Vagina (tissue), 2 donors: ENCODE data around the gene ZNF629.
"Not testable (repeated sequence)": the region's sequence is repeated elsewhere in the genome, so short reads cannot be mapped to it uniquely, and the experiment has no call there.

Experiments used
- POLR2A ChIP-seq, 2 donors: fragments of 450-650 bp; IDR thresholded peaks; one replicate each; pipeline ENCODE4 v1.6.1; 2017; ENCODE audit warnings: antibody characterized with exemption in 2 of 2, mild to moderate bottlenecking in 2 of 2, moderate library complexity in 2 of 2
- TF ChIP-seq, protein P1 (sequence below), 3 experiments: fragments of 450-650 bp in 2 of 3; fragments of 200-600 bp in 1 of 3; sonication (generic) in 1 of 3; IDR thresholded peaks; one replicate each; pipeline ENCODE4 v1.5.1; 2017 to 2019; ENCODE audit warnings: antibody characterized with exemption in 3 of 3, mild to moderate bottlenecking in 2 of 3, moderate library complexity in 2 of 3

DNA sequence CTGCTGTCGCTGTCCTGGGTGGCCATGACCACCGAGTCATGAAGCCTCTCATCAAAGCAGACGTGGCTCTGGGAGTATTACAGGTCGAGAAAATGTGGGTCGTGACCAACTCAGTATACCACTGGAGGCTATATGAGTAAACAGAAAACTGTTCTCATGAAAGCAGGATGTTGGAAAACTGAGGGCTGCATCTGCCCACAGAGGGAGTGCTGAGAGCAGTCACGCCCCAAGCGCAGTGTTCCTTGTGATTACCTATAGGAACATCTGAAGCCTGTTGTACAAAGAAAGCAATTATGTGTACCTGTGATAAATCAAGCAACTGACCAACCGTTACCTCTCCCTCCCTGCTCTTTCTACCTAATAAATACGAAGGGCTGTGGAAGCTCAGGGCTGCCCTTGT is 34.4 kb upstream of the ZNF629 start:
- TF ChIP-seq, protein P1, sequence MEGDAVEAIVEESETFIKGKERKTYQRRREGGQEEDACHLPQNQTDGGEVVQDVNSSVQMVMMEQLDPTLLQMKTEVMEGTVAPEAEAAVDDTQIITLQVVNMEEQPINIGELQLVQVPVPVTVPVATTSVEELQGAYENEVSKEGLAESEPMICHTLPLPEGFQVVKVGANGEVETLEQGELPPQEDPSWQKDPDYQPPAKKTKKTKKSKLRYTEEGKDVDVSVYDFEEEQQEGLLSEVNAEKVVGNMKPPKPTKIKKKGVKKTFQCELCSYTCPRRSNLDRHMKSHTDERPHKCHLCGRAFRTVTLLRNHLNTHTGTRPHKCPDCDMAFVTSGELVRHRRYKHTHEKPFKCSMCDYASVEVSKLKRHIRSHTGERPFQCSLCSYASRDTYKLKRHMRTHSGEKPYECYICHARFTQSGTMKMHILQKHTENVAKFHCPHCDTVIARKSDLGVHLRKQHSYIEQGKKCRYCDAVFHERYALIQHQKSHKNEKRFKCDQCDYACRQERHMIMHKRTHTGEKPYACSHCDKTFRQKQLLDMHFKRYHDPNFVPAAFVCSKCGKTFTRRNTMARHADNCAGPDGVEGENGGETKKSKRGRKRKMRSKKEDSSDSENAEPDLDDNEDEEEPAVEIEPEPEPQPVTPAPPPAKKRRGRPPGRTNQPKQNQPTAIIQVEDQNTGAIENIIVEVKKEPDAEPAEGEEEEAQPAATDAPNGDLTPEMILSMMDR (IDR thresholded peaks at IDR 0.05): not testable (repeated sequence)
- TF ChIP-seq POLR2A (IDR thresholded peaks at IDR 0.05): not testable (repeated sequence)
